ENCODE measurements around the gene MAN2B2. TPM values are rescaled to one million over a fixed set of nuclear protein-coding genes. Genes with fewer than 3 reads are reported as not detected.
"Not testable (repeated sequence)": the region's sequence is repeated elsewhere in the genome, so short reads cannot be mapped to it uniquely, and the experiment has no call there.

Gene MAN2B2
- total RNA-seq, 2 experiments from 2014 or later, result 13.0 to 14.6 TPM

DNA sequence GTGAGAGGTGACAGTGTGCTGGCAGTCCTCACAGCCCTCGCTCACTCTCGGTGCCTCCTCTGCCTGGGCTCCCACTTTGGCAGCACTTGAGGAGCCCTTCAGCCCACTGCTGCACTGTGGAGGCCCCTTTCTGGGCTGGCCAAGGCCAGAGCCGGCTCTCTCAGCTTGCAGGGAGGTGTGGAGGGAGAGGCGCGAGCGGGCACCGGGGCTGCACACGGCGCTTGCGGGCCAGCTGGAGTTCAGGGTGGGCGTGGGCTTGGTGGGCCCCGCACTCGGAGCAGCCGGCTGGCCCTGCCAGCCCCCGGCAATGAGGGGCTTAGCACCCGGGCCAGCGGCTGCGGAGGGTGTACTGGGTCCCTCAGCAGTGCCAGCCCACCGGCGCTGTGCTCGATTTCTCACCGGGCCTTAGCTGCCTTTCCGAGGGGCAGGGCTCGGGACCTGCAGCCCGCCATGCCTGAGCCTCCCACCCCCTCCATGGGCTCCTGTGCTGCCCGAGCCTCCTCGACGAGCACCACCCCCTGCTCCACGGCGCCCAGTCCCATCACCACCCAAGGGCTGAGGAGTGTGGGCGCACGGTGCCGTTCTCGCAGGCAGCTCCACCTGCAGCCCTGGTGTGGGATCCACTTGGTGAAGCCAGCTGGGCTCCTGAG is 97.7 kb downstream of the MAN2B2 start:
- H3K27ac Mint-ChIP-seq, result peak overlapping the region; percentile 99
- H3K9me3 Mint-ChIP-seq (ENCODE audit: low read depth), result not testable (repeated sequence)

More for the DNA sequence above, 97.7 kb downstream of the MAN2B2 start:
- H3K27me3 Mint-ChIP-seq, H3K4me3 Mint-ChIP-seq, DNase-seq, ATAC-seq: not testable (repeated sequence)
- Mint-ChIP-seq H3K4me1 (peaks cover 36% of the 10 kb centered on the region), H3K36me3 (ENCODE audit: low read depth) (peaks cover 31% of the 10 kb centered on the region)
- POLR2A ChIA-PET, result interaction anchor here (0.6 to 3.9 kb wide), 10 partner anchors 10 to 395 kb away, joined by 3 to 42 read pairs (median 8); partner anchors contain the start of genes GRPEL1, MAN2B2, MRFAP1 and MRFAP1L1
- intact Hi-C loops (cut with DNase I, micrococcal nuclease), result loop anchor here (1.0 kb wide), 1 partner anchor 32 kb away; the partner anchor contains the start of gene MRFAP1 (in 2 of the 2)
- CTCF ChIA-PET, result interaction anchor here (1.0 to 3.6 kb wide), 6 partner anchors 9 to 48 kb away, joined by 4 to 39 read pairs (median 6); partner anchors contain the start of genes MRFAP1 and MRFAP1L1

Other genes starting within 250 kb of the MAN2B2 start
- gene PPP2R2C, start 102.6 kb upstream of the MAN2B2 start, total RNA-seq, result under 1 TPM in 1 of 2 experiments, not detected in 1; 0.12 TPM
- 100 to 1,000 TPM in 1 of 2 experiments, 10 to 100 TPM in 1; 66.8 to 122 TPM for gene MRFAP1, start 65.5 kb downstream of the MAN2B2 start, total RNA-seq
- 1 to 10 TPM; 1.9 to 2.1 TPM for gene S100P, start 118.7 kb downstream of the MAN2B2 start, total RNA-seq
- 10 to 100 TPM; 36.4 to 45.0 TPM for gene MRFAP1L1, start 134.7 kb downstream of the MAN2B2 start, total RNA-seq
- gene BLOC1S4, start 141.0 kb downstream of the MAN2B2 start, total RNA-seq, result 10 to 100 TPM; 10.1 to 16.7 TPM
- 10 to 100 TPM in 1 of 2 experiments, 1 to 10 TPM in 1; 9.4 to 13.1 TPM for gene KIAA0232, start 207.5 kb downstream of the MAN2B2 start, total RNA-seq

Data from activated CD4-positive, alpha-beta T cell treated with anti-CD3 and anti-CD28 coated beads for 36 hours (primary cell).